ENCODE results near the gene UBXN1.

GRCh38 chr11:62669420-62670161, 9.3 kb downstream of the UBXN1 start:
- TF ChIP-seq CTCF (IDR thresholded peaks at IDR 0.05) (no peak), POLR2AphosphoS5 (IDR thresholded peaks at IDR 0.05) (no peak)

All from breast epithelium (tissue), 3 donors.